ENCODE measurements around the gene EGLN2. TPM values are rescaled to one million over a fixed set of nuclear protein-coding genes. Genes with fewer than 3 reads are reported as not detected.
A peak's percentile ranks its signal among the peaks of the same experiment; 100 is the strongest.
"Not testable (repeated sequence)": the region's sequence is repeated elsewhere in the genome, so short reads cannot be mapped to it uniquely, and the experiment has no call there.

EGLN2 gene
- polyA plus RNA-seq, 1 donor (not counting 4 experiments of a cell fraction or from before 2014, with no cell fraction given): 31.6 TPM

GRCh38 chr19:40810160-40810559 lies 11.2 kb downstream of the EGLN2 start:
- H3K27me3 ChIP-seq (ENCODE audit: control insufficient read depth, extremely low read depth, insufficient read depth, low read length): no peaks in the 10 kb centered on the region
- no peak overlapping the region for H3K9ac ChIP-seq (ENCODE audit: control insufficient read depth, extremely low read depth, insufficient read depth, low read length)
- peak overlapping the region; percentile 58 for H3K4me2 ChIP-seq (ENCODE audit: control insufficient read depth, extremely low read depth, insufficient read depth, low read depth, low read length)
- dilution Hi-C loops (cut with MboI; ENCODE audit: extremely low pct_ligation_motif_present, low sequenced_read_pairs): no loop called here
- no peak overlapping the region for H2AFZ ChIP-seq (ENCODE audit: control insufficient read depth, low read length)
- no peaks in the 10 kb centered on the region for H3K9me1 ChIP-seq (ENCODE audit: control insufficient read depth, extremely low read depth, insufficient read depth, low read length)
- peaks cover 17% of the 10 kb centered on the region for H3K79me2 ChIP-seq (ENCODE audit: control insufficient read depth, insufficient read depth, low read length)
- FAIRE-seq (no peak), DNase-seq (ENCODE audit: low read depth, low spot score) (no peak)
- TF ChIP-seq EZH2 (IDR thresholded peaks at IDR 0.05; ENCODE audit: low read length) (no peak), CTCF (optimal IDR thresholded peaks at IDR 0.05 in 1 of 3, IDR thresholded peaks at IDR 0.05 in 1 of 3, conservative IDR thresholded peaks at IDR 0.05 in 1 of 3; ENCODE audit: extremely low read depth in 1 of 3, insufficient read depth in 2 of 3, low read length in 3 of 3) (no peak)
- no peaks in the 10 kb centered on the region for H3K9me3 ChIP-seq (ENCODE audit: control insufficient read depth, low read depth, low read length)
- peaks cover 33% of the 10 kb centered on the region for H3K4me1 ChIP-seq (ENCODE audit: control insufficient read depth, extremely low read depth, insufficient read depth, low read length)
- H3K36me3 ChIP-seq (ENCODE audit: control insufficient read depth in 2 of 2, extremely low read depth in 1 of 2, insufficient read depth in 2 of 2, low read length in 2 of 2): peaks cover 15 to 22% of the 10 kb centered on the region in 2 experiments
- H3K27ac ChIP-seq (ENCODE audit: control insufficient read depth, insufficient read depth, low read length): no peak overlapping the region
- peaks cover 10% of the 10 kb centered on the region for H4K20me1 ChIP-seq (ENCODE audit: control insufficient read depth, extremely low read depth, insufficient read depth, low read length)
- H3K4me3 ChIP-seq (ENCODE audit: control insufficient read depth in 2 of 3, extremely low read depth in 1 of 3, insufficient read depth in 2 of 3, low read depth in 1 of 3, low read length in 3 of 3): no peak overlapping the region

GRCh38 chr19:40810649-40811408 lies 11.8 kb downstream of the EGLN2 start:
- H4K20me1 ChIP-seq (ENCODE audit: control insufficient read depth, extremely low read depth, insufficient read depth, low read length); H3K27me3 ChIP-seq (ENCODE audit: control insufficient read depth, extremely low read depth, insufficient read depth, low read length); DNase-seq (ENCODE audit: low read depth, low spot score); H3K9me3 ChIP-seq (ENCODE audit: control insufficient read depth, low read depth, low read length); FAIRE-seq; H3K9me1 ChIP-seq (ENCODE audit: control insufficient read depth, extremely low read depth, insufficient read depth, low read length); H3K27ac ChIP-seq (ENCODE audit: control insufficient read depth, insufficient read depth, low read length); dilution Hi-C loops (cut with MboI; ENCODE audit: extremely low pct_ligation_motif_present, low sequenced_read_pairs): not testable (repeated sequence)
- peaks cover 27% of the 10 kb centered on the region for H3K4me1 ChIP-seq (ENCODE audit: control insufficient read depth, extremely low read depth, insufficient read depth, low read length)
- peak overlapping the region; percentile 58 for H3K4me2 ChIP-seq (ENCODE audit: control insufficient read depth, extremely low read depth, insufficient read depth, low read depth, low read length)
- H3K9ac ChIP-seq (ENCODE audit: control insufficient read depth, extremely low read depth, insufficient read depth, low read length): peak overlapping the region; percentile 22
- H3K4me3 ChIP-seq (ENCODE audit: control insufficient read depth in 2 of 3, extremely low read depth in 1 of 3, insufficient read depth in 2 of 3, low read depth in 1 of 3, low read length in 3 of 3): peak overlapping the region in 2 of 3 experiments; percentile 46 to 56
- peak overlapping the region; percentile 66 for H2AFZ ChIP-seq (ENCODE audit: control insufficient read depth, low read length)
- H3K79me2 ChIP-seq (ENCODE audit: control insufficient read depth, insufficient read depth, low read length): peaks cover 10% of the 10 kb centered on the region
- H3K36me3 ChIP-seq (ENCODE audit: control insufficient read depth in 2 of 2, extremely low read depth in 1 of 2, insufficient read depth in 2 of 2, low read length in 2 of 2): peaks cover 15 to 18% of the 10 kb centered on the region in 2 experiments

All from keratinocyte (primary cell).